Ovary (tissue), 3 donors: ENCODE results near the gene DNTT.

ENCODE experiments used
- CTCF ChIP-seq, 3 donors: fragments of 450-650 bp in 2 of 3; fragments of 200-600 bp in 1 of 3; IDR thresholded peaks; one replicate each; pipeline versions ENCODE4 v1.5.1 to v1.8.0; 2016 to 2022; ENCODE audit warnings: antibody characterized with exemption in 3 of 3, mild to moderate bottlenecking in 1 of 3
- POLR2A ChIP-seq: fragments of 450-650 bp; IDR thresholded peaks from one replicate; pipeline ENCODE4 v1.6.1; 2017; ENCODE audit warnings: antibody characterized with exemption, mild to moderate bottlenecking, moderate library complexity
- donor health status: DM: no; HTN: no; CAD: no.

- no peak for TF ChIP-seq CTCF (IDR thresholded peaks at IDR 0.05)
- no peak for TF ChIP-seq POLR2A
Observed at GRCh38 chr10:96337106-96337505, 32.9 kb downstream of the DNTT start.
